HG02840 (cell line): Measurements from ENCODE around the gene DEK.
"Not testable (repeated sequence)": the region's sequence is repeated elsewhere in the genome, so short reads cannot be mapped to it uniquely, and the experiment has no call there.

Source experiments
- ATAC-seq: cut with Tn5 transposase; IDR thresholded peaks from one replicate; pipeline ENCODE4 v1.9.1; 2021; ENCODE audit warnings: mild to moderate bottlenecking, moderate library complexity, moderate number of reproducible peaks; ENCODE audit not compliant: unreplicated experiment, low FRiP score

Gene DEK

GRCh38 chr6:18241208-18242038 lies 22.9 kb downstream of the DEK start:
- ATAC-seq = no peak

GRCh38 chr6:18240230-18240629 lies 24.1 kb downstream of the DEK start:
- ATAC-seq = no peak

- no peak for ATAC-seq
Observed at GRCh38 chr6:18237167-18237566, 27.2 kb downstream of the DEK start.

GRCh38 chr6:18235524-18235923 lies 28.8 kb downstream of the DEK start:
- ATAC-seq = no peak

- no peak for ATAC-seq
Observed at GRCh38 chr6:18234564-18234963, 29.8 kb downstream of the DEK start.

- ATAC-seq = not testable (repeated sequence)
Observed at GRCh38 chr6:18233770-18234169, 30.6 kb downstream of the DEK start.

- not testable (repeated sequence) for ATAC-seq
Observed at GRCh38 chr6:18231856-18232255, 32.5 kb downstream of the DEK start.

- not testable (repeated sequence) for ATAC-seq
Observed at GRCh38 chr6:18228590-18228989, 35.7 kb downstream of the DEK start.

GRCh38 chr6:18227166-18227565 lies 37.2 kb downstream of the DEK start:
- not testable (repeated sequence) for ATAC-seq

- not testable (repeated sequence) for ATAC-seq
Observed at GRCh38 chr6:18226451-18227105, 37.8 kb downstream of the DEK start.

- no peak for ATAC-seq
Observed at GRCh38 chr6:18221288-18221615, 43.1 kb downstream of the DEK start.

GRCh38 chr6:18219591-18219990 lies 44.7 kb downstream of the DEK start:
- ATAC-seq = no peak

- no peak for ATAC-seq
Observed at GRCh38 chr6:18218233-18218632, 46.1 kb downstream of the DEK start.

GRCh38 chr6:18216411-18216810 lies 47.9 kb downstream of the DEK start:
- ATAC-seq = no peak

- ATAC-seq = no peak
Observed at GRCh38 chr6:18215436-18215835, 48.9 kb downstream of the DEK start.

GRCh38 chr6:18214003-18214402 lies 50.3 kb downstream of the DEK start:
- no peak for ATAC-seq

- ATAC-seq = no peak
Observed at GRCh38 chr6:18213439-18213838, 50.9 kb downstream of the DEK start.

- ATAC-seq = no peak
Observed at GRCh38 chr6:18212231-18212630, 52.1 kb downstream of the DEK start.

- ATAC-seq = peak; percentile 85
Observed at GRCh38 chr6:18211338-18211737, 53.0 kb downstream of the DEK start.

- no peak for ATAC-seq
Observed at GRCh38 chr6:18210707-18211106, 53.6 kb downstream of the DEK start.

- ATAC-seq = no peak
Observed at GRCh38 chr6:18209539-18210197, 54.7 kb downstream of the DEK start.
